Osteoblast (primary cell): Measurements from ENCODE around the gene KRT6B. TPM values are rescaled to one million over a fixed set of nuclear protein-coding genes. Genes with fewer than 3 reads are reported as not detected.

Experiments
- DNase-seq: peaks from one replicate; pipeline ENCODE4 v3.0.0; 2011; ENCODE audit warnings: low spot score, mixed read lengths; ENCODE audit not compliant: insufficient read length; ENCODE audit errors: missing footprints
- H2AFZ ChIP-seq: 2 replicates; pipeline ENCODE4 v1.6.0; 2011; ENCODE audit warnings: mild to moderate bottlenecking, low read length
- H3K27ac ChIP-seq: 2 replicates; pipeline ENCODE4 v1.5.1; 2011; ENCODE audit warnings: mild to moderate bottlenecking, low read depth, low read length, moderate library complexity
- H3K27me3 ChIP-seq: 2 replicates; pipeline ENCODE4 v1.6.0; 2012; ENCODE audit warnings: mild to moderate bottlenecking, control low read depth, inconsistent platforms, low read length, moderate library complexity; ENCODE audit not compliant: insufficient read depth
- H3K36me3 ChIP-seq: 2 replicates; pipeline ENCODE4 v1.5.1; 2011; ENCODE audit warnings: mild to moderate bottlenecking, low read length, control low read depth, moderate library complexity; ENCODE audit not compliant: insufficient read depth
- H3K4me1 ChIP-seq: 2 replicates; pipeline ENCODE4 v1.5.1; 2011; ENCODE audit warnings: mild to moderate bottlenecking, low read length, control low read depth, moderate library complexity; ENCODE audit not compliant: insufficient read depth
- H3K4me2 ChIP-seq: 2 replicates; pipeline ENCODE4 v1.6.0; 2011; ENCODE audit warnings: mild to moderate bottlenecking, low read length; ENCODE audit not compliant: insufficient read depth
- H3K4me3 ChIP-seq: fragments of 200-600 bp; sonication (generic); 3 replicates; pipeline ENCODE4 v1.5.1; 2012; ENCODE audit warnings: mild to moderate bottlenecking, low read length, inconsistent platforms; ENCODE audit not compliant: insufficient read depth
- H3K79me2 ChIP-seq: 2 replicates; pipeline ENCODE4 v1.6.0; 2012; ENCODE audit warnings: mild to moderate bottlenecking, low read length, control low read depth, inconsistent platforms; ENCODE audit not compliant: insufficient read depth
- H3K9me3 ChIP-seq: 2 replicates; pipeline ENCODE4 v1.5.1; 2011; ENCODE audit warnings: low read depth, low read length, control low read depth
- H4K20me1 ChIP-seq: 2 replicates; pipeline ENCODE4 v1.6.0; 2012; ENCODE audit warnings: mild to moderate bottlenecking, low read length, control low read depth; ENCODE audit not compliant: insufficient read depth
- CTCF ChIP-seq: IDR thresholded peaks from 2 replicates; pipeline ENCODE4 v1.5.1; 2011; ENCODE audit warnings: mild to moderate bottlenecking, low read depth, low read length, moderate library complexity; ENCODE audit errors: extremely low read depth
- total RNA-seq: library from RNA; depleted of rRNA; stranded (reverse); fragments of >200 nt; gene quantifications from 2 replicates; pipeline ENCODE4 v1.2.3, GENCODE V29; 2012

Gene KRT6B
- total RNA-seq, 1 donor, result not detected

DNA sequence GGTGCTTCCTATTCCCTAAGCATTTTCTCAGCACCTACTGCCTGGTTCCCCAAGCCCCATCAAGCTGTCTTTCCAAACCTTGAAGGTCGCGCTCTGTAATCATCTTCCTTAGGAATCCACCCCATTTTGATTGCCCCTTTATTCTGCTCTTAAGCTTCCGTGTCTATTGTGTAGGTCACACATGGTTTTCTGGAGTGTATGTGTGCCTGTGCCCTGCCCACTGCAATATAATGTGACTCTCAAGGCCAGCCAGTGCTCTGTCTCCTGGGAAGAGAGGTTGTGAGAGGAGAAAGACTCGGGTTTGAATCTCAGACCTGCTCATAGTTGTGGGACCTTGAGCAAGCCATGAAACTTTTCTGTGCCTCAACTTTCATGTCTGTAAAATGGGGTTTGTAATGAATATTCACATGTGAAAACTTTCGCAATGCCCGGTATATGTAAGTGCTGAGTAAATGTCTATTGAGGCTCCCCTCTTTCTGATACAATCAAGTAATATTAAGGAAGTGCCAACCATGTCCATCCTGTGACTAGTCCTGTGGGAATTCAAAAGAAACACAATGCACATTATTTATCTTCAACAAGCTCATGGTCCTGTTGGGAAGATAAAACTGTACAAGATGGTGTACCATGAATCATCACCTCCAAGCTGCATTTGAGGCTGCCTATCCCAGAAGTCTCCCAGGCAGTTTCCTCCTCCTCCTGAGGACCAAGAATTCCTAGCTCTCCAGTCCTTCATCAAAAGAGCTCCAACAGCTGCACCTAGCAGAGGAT is 17.0 kb downstream of the KRT6B start:
- H3K4me3 ChIP-seq, result no peak overlapping the region
- H4K20me1 ChIP-seq, result no peaks in the 10 kb centered on the region
- H3K27ac ChIP-seq, result no peak overlapping the region
- no peaks in the 10 kb centered on the region for H3K9me3 ChIP-seq
- no peak for TF ChIP-seq CTCF
- no peaks in the 10 kb centered on the region for H3K79me2 ChIP-seq
- peaks cover 5% of the 10 kb centered on the region for H3K4me1 ChIP-seq
- H2AFZ ChIP-seq, result no peak overlapping the region
- no peak for DNase-seq
- no peaks in the 10 kb centered on the region for H3K36me3 ChIP-seq
- peaks cover 35% of the 10 kb centered on the region for H3K27me3 ChIP-seq
- H3K4me2 ChIP-seq, result no peak overlapping the region

GRCh38 chr12:52434081-52434733 is 17.7 kb downstream of the KRT6B start, which contains the start of gene KRT75:
KRT75 (minus strand) TSS chr12:52434371; CDS start chr12:52434304, 67 bp downstream.
- H3K4me3 ChIP-seq, result no peak within 1 kb of the TSS
- no peaks in the 10 kb centered on the region for H3K9me3 ChIP-seq
- H3K79me2 ChIP-seq, result no peaks in the 10 kb centered on the region
- no peak within 1 kb of the TSS for H2AFZ ChIP-seq
- peaks cover 5% of the 10 kb centered on the region for H3K4me1 ChIP-seq
- TF ChIP-seq CTCF, result no peak
- no peak within 1 kb of the TSS for H3K27ac ChIP-seq
- no peak for DNase-seq
- no peak within 1 kb of the TSS for H3K4me2 ChIP-seq
- no peaks in the 10 kb centered on the region for H3K36me3 ChIP-seq
- H4K20me1 ChIP-seq, result no peaks in the 10 kb centered on the region
- H3K27me3 ChIP-seq, result peaks cover 41% of the 10 kb centered on the region

- H2AFZ ChIP-seq, result no peak overlapping the region
- H4K20me1 ChIP-seq, result no peaks in the 10 kb centered on the region
- H3K79me2 ChIP-seq, result no peaks in the 10 kb centered on the region
- H3K4me3 ChIP-seq, result no peak overlapping the region
- H3K27ac ChIP-seq, result no peak overlapping the region
- H3K9me3 ChIP-seq, result no peaks in the 10 kb centered on the region
- H3K4me2 ChIP-seq, result no peak overlapping the region
- H3K4me1 ChIP-seq, result peaks cover 5% of the 10 kb centered on the region
- TF ChIP-seq CTCF, result no peak
- no peak for DNase-seq
- H3K27me3 ChIP-seq, result peaks cover 44% of the 10 kb centered on the region
- H3K36me3 ChIP-seq, result no peaks in the 10 kb centered on the region
These were observed 18.4 kb downstream of the KRT6B start for GRCh38 chr12:52433501-52434080.

DNA sequence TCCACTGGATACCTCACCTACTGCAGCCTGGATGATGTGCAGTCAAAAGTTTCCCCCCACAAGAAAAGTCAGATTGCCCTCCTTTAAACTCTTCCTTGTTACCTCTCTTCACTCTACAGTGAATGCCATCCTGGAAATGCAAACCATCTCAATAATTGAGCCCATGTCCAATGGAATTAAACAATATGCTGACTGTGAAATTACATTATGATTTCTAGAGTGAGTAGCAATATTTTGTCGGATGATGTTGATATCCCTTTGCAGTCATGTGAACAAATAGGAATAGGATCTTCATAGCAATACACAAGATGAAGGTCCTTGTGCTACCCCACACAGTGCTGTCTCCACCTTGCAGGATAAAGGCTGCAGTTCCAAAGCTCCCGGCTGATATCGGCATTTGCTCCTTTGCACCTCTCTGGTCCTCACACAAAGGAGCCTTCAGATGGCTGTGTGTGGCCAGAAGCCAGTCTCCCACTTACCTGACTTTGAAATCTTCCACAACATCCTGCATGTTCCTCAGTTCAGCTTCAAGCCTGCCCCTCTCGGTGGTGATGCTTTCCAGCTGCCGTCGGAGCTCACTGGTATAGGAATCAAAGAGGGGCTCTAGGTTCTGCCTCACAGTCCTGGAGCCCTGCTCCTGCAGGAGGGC is 19.3 kb downstream of the KRT6B start:
- no peak overlapping the region for H3K4me3 ChIP-seq
- no peak for DNase-seq
- H2AFZ ChIP-seq, result no peak overlapping the region
- H3K4me1 ChIP-seq, result peaks cover 5% of the 10 kb centered on the region
- H3K9me3 ChIP-seq, result no peaks in the 10 kb centered on the region
- peaks cover 53% of the 10 kb centered on the region for H3K27me3 ChIP-seq
- no peak overlapping the region for H3K27ac ChIP-seq
- H3K36me3 ChIP-seq, result no peaks in the 10 kb centered on the region
- no peak for TF ChIP-seq CTCF
- H3K79me2 ChIP-seq, result no peaks in the 10 kb centered on the region
- H4K20me1 ChIP-seq, result no peaks in the 10 kb centered on the region
- no peak overlapping the region for H3K4me2 ChIP-seq
